ENCODE measurements around the gene WDR7.

WDR7 gene

GRCh38 chr18:57051021-57051656 lies 400.0 kb downstream of the WDR7 start:
- H3K27ac ChIP-seq (ENCODE audit: low read depth, low read length), result peak overlapping the region; percentile 26
- no peaks in the 10 kb centered on the region for H3K27me3 ChIP-seq (ENCODE audit: control insufficient read depth in 1 of 2, insufficient read depth in 2 of 2, low read length in 2 of 2)
- no peak overlapping the region for H3K9ac ChIP-seq (ENCODE audit: low read depth in 1 of 2, low read length in 2 of 2)
- H3K4me1 ChIP-seq (ENCODE audit: control insufficient read depth in 1 of 2, insufficient read depth in 2 of 2, low read length in 2 of 2), result peaks cover 28 to 31% of the 10 kb centered on the region in 2 donors
- H3K9me3 ChIP-seq (ENCODE audit: control insufficient read depth in 1 of 2, low read length in 2 of 2), result no peaks in the 10 kb centered on the region
- H3K36me3 ChIP-seq (ENCODE audit: control insufficient read depth in 1 of 2, insufficient read depth in 2 of 2, low read length in 2 of 2), result no peaks in the 10 kb centered on the region
- peak overlapping the region in 1 of 2 donors; percentile 25 for H3K4me3 ChIP-seq (ENCODE audit: low read depth in 1 of 2, low read length in 2 of 2)

- Histone ChIP-seq H3K4me1 (ENCODE audit: control insufficient read depth in 1 of 2, insufficient read depth in 2 of 2, low read length in 2 of 2) (peaks cover 28 to 31% of the 10 kb centered on the region in 2 donors), H3K9ac (ENCODE audit: low read depth in 1 of 2, low read length in 2 of 2) (peak overlapping the region in 1 of 2 donors; percentile 9), H3K27me3 (ENCODE audit: control insufficient read depth in 1 of 2, insufficient read depth in 2 of 2, low read length in 2 of 2) (no peaks in the 10 kb centered on the region), H3K4me3 (ENCODE audit: low read depth in 1 of 2, low read length in 2 of 2) (no peak overlapping the region), H3K36me3 (ENCODE audit: control insufficient read depth in 1 of 2, insufficient read depth in 2 of 2, low read length in 2 of 2) (no peaks in the 10 kb centered on the region), H3K9me3 (ENCODE audit: control insufficient read depth in 1 of 2, low read length in 2 of 2) (no peaks in the 10 kb centered on the region), H3K27ac (ENCODE audit: low read depth, low read length) (no peak overlapping the region)
These were observed 400.5 kb downstream of the WDR7 start for GRCh38 chr18:57051657-57052044.

- H3K9me3 ChIP-seq (ENCODE audit: control insufficient read depth in 1 of 2, low read length in 2 of 2), result no peaks in the 10 kb centered on the region
These were observed 401.0 kb downstream of the WDR7 start for GRCh38 chr18:57052173-57052572.

GRCh38 chr18:57052759-57053158 lies 401.6 kb downstream of the WDR7 start:
- no peak overlapping the region for H3K4me3 ChIP-seq (ENCODE audit: low read depth in 1 of 2, low read length in 2 of 2)

More at GRCh38 chr18:57052173-57052572, 401.0 kb downstream of the WDR7 start:
- H3K27me3 ChIP-seq (ENCODE audit: control insufficient read depth in 1 of 2, insufficient read depth in 2 of 2, low read length in 2 of 2), result no peaks in the 10 kb centered on the region
- peaks cover 28 to 31% of the 10 kb centered on the region in 2 donors for H3K4me1 ChIP-seq (ENCODE audit: control insufficient read depth in 1 of 2, insufficient read depth in 2 of 2, low read length in 2 of 2)
- H3K27ac ChIP-seq (ENCODE audit: low read depth, low read length), result no peak overlapping the region
- H3K4me3 ChIP-seq (ENCODE audit: low read depth in 1 of 2, low read length in 2 of 2), result no peak overlapping the region
- no peaks in the 10 kb centered on the region for H3K36me3 ChIP-seq (ENCODE audit: control insufficient read depth in 1 of 2, insufficient read depth in 2 of 2, low read length in 2 of 2)
- H3K9ac ChIP-seq (ENCODE audit: low read depth in 1 of 2, low read length in 2 of 2), result no peak overlapping the region

GRCh38 chr18:57054891-57055290 lies 403.7 kb downstream of the WDR7 start:
- peaks cover 0 to 4% of the 10 kb centered on the region in 2 donors for H3K27me3 ChIP-seq (ENCODE audit: control insufficient read depth in 1 of 2, insufficient read depth in 2 of 2, low read length in 2 of 2)
- no peaks in the 10 kb centered on the region for H3K36me3 ChIP-seq (ENCODE audit: control insufficient read depth in 1 of 2, insufficient read depth in 2 of 2, low read length in 2 of 2)
- no peak overlapping the region for H3K9ac ChIP-seq (ENCODE audit: low read depth in 1 of 2, low read length in 2 of 2)
- no peak overlapping the region for H3K27ac ChIP-seq (ENCODE audit: low read depth, low read length)
- no peaks in the 10 kb centered on the region for H3K9me3 ChIP-seq (ENCODE audit: control insufficient read depth in 1 of 2, low read length in 2 of 2)
- peaks cover 28 to 31% of the 10 kb centered on the region in 2 donors for H3K4me1 ChIP-seq (ENCODE audit: control insufficient read depth in 1 of 2, insufficient read depth in 2 of 2, low read length in 2 of 2)
- H3K4me3 ChIP-seq (ENCODE audit: low read depth in 1 of 2, low read length in 2 of 2), result no peak overlapping the region

More at GRCh38 chr18:57052759-57053158, 401.6 kb downstream of the WDR7 start:
- H3K27ac ChIP-seq (ENCODE audit: low read depth, low read length), result no peak overlapping the region
- H3K9me3 ChIP-seq (ENCODE audit: control insufficient read depth in 1 of 2, low read length in 2 of 2), result no peaks in the 10 kb centered on the region
- peaks cover 28 to 31% of the 10 kb centered on the region in 2 donors for H3K4me1 ChIP-seq (ENCODE audit: control insufficient read depth in 1 of 2, insufficient read depth in 2 of 2, low read length in 2 of 2)
- no peaks in the 10 kb centered on the region for H3K27me3 ChIP-seq (ENCODE audit: control insufficient read depth in 1 of 2, insufficient read depth in 2 of 2, low read length in 2 of 2)
- no peak overlapping the region for H3K9ac ChIP-seq (ENCODE audit: low read depth in 1 of 2, low read length in 2 of 2)
- no peaks in the 10 kb centered on the region for H3K36me3 ChIP-seq (ENCODE audit: control insufficient read depth in 1 of 2, insufficient read depth in 2 of 2, low read length in 2 of 2)

GRCh38 chr18:57057890-57058289 lies 406.7 kb downstream of the WDR7 start:
- Histone ChIP-seq H3K4me1 (ENCODE audit: control insufficient read depth in 1 of 2, insufficient read depth in 2 of 2, low read length in 2 of 2) (peaks cover 2% of the 10 kb centered on the region in 2 donors), H3K27me3 (ENCODE audit: control insufficient read depth in 1 of 2, insufficient read depth in 2 of 2, low read length in 2 of 2) (peaks cover 0 to 4% of the 10 kb centered on the region in 2 donors), H3K4me3 (ENCODE audit: low read depth in 1 of 2, low read length in 2 of 2) (no peak overlapping the region), H3K9me3 (ENCODE audit: control insufficient read depth in 1 of 2, low read length in 2 of 2) (no peaks in the 10 kb centered on the region), H3K9ac (ENCODE audit: low read depth in 1 of 2, low read length in 2 of 2) (no peak overlapping the region), H3K36me3 (ENCODE audit: control insufficient read depth in 1 of 2, insufficient read depth in 2 of 2, low read length in 2 of 2) (no peaks in the 10 kb centered on the region), H3K27ac (ENCODE audit: low read depth, low read length) (no peak overlapping the region)

- Histone ChIP-seq H3K4me3 (ENCODE audit: low read depth in 1 of 2, low read length in 2 of 2) (no peak overlapping the region), H3K27me3 (ENCODE audit: control insufficient read depth in 1 of 2, insufficient read depth in 2 of 2, low read length in 2 of 2) (peaks cover 0 to 4% of the 10 kb centered on the region in 2 donors), H3K9ac (ENCODE audit: low read depth in 1 of 2, low read length in 2 of 2) (no peak overlapping the region), H3K9me3 (ENCODE audit: control insufficient read depth in 1 of 2, low read length in 2 of 2) (no peaks in the 10 kb centered on the region), H3K4me1 (ENCODE audit: control insufficient read depth in 1 of 2, insufficient read depth in 2 of 2, low read length in 2 of 2) (no peaks in the 10 kb centered on the region), H3K36me3 (ENCODE audit: control insufficient read depth in 1 of 2, insufficient read depth in 2 of 2, low read length in 2 of 2) (no peaks in the 10 kb centered on the region), H3K27ac (ENCODE audit: low read depth, low read length) (no peak overlapping the region)
These were observed 407.6 kb downstream of the WDR7 start for GRCh38 chr18:57058734-57059133.

GRCh38 chr18:57059366-57059765 lies 408.2 kb downstream of the WDR7 start:
- Histone ChIP-seq H3K9me3 (ENCODE audit: control insufficient read depth in 1 of 2, low read length in 2 of 2) (no peaks in the 10 kb centered on the region), H3K36me3 (ENCODE audit: control insufficient read depth in 1 of 2, insufficient read depth in 2 of 2, low read length in 2 of 2) (no peaks in the 10 kb centered on the region), H3K27ac (ENCODE audit: low read depth, low read length) (no peak overlapping the region), H3K4me3 (ENCODE audit: low read depth in 1 of 2, low read length in 2 of 2) (no peak overlapping the region), H3K9ac (ENCODE audit: low read depth in 1 of 2, low read length in 2 of 2) (no peak overlapping the region), H3K27me3 (ENCODE audit: control insufficient read depth in 1 of 2, insufficient read depth in 2 of 2, low read length in 2 of 2) (peaks cover 0 to 4% of the 10 kb centered on the region in 2 donors), H3K4me1 (ENCODE audit: control insufficient read depth in 1 of 2, insufficient read depth in 2 of 2, low read length in 2 of 2) (no peaks in the 10 kb centered on the region)

- Histone ChIP-seq H3K9ac (ENCODE audit: low read depth in 1 of 2, low read length in 2 of 2) (no peak overlapping the region), H3K4me3 (ENCODE audit: low read depth in 1 of 2, low read length in 2 of 2) (no peak overlapping the region), H3K36me3 (ENCODE audit: control insufficient read depth in 1 of 2, insufficient read depth in 2 of 2, low read length in 2 of 2) (no peaks in the 10 kb centered on the region), H3K27ac (ENCODE audit: low read depth, low read length) (no peak overlapping the region), H3K4me1 (ENCODE audit: control insufficient read depth in 1 of 2, insufficient read depth in 2 of 2, low read length in 2 of 2) (no peaks in the 10 kb centered on the region), H3K27me3 (ENCODE audit: control insufficient read depth in 1 of 2, insufficient read depth in 2 of 2, low read length in 2 of 2) (peaks cover 0 to 4% of the 10 kb centered on the region in 2 donors), H3K9me3 (ENCODE audit: control insufficient read depth in 1 of 2, low read length in 2 of 2) (no peaks in the 10 kb centered on the region)
These were observed 409.7 kb downstream of the WDR7 start for GRCh38 chr18:57060814-57061213.

- Histone ChIP-seq H3K9ac (ENCODE audit: low read depth in 1 of 2, low read length in 2 of 2) (no peak overlapping the region), H3K4me1 (ENCODE audit: control insufficient read depth in 1 of 2, insufficient read depth in 2 of 2, low read length in 2 of 2) (no peaks in the 10 kb centered on the region), H3K27ac (ENCODE audit: low read depth, low read length) (no peak overlapping the region), H3K9me3 (ENCODE audit: control insufficient read depth in 1 of 2, low read length in 2 of 2) (no peaks in the 10 kb centered on the region), H3K27me3 (ENCODE audit: control insufficient read depth in 1 of 2, insufficient read depth in 2 of 2, low read length in 2 of 2) (peaks cover 0 to 4% of the 10 kb centered on the region in 2 donors), H3K36me3 (ENCODE audit: control insufficient read depth in 1 of 2, insufficient read depth in 2 of 2, low read length in 2 of 2) (no peaks in the 10 kb centered on the region), H3K4me3 (ENCODE audit: low read depth in 1 of 2, low read length in 2 of 2) (no peak overlapping the region)
These were observed 411.0 kb downstream of the WDR7 start for GRCh38 chr18:57062178-57062577.
